Measurements from ENCODE around the gene GRIN3A.

Gene GRIN3A

DNA sequence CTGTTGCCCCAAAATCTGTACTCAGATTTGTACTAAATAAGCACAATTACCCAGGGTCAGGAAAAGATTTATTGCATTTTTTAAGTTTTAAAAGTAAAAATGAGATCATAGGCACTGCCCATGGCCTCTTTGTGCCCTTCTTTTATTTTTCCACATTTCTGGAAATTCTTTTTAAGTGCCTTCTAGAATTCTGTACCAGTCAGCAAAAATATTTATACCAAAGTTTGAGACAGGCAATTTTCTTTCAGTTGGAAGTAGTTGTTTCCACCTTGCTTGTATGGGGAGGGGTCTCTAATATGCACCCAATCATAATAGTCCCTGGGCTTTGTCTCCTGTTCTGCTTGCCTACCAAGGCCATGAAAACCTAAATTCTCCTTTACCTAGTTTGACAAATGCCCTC lies 210.4 kb downstream of the GRIN3A start:
- Histone ChIP-seq H3K9me3 (ENCODE audit: low read length) (no peaks in the 10 kb centered on the region), H3K9me2 (ENCODE audit: low read depth, low read length) (no peaks in the 10 kb centered on the region), H2AFZ (ENCODE audit: low read length) (no peak overlapping the region), H4K20me1 (ENCODE audit: insufficient read depth, low read length) (no peaks in the 10 kb centered on the region), H3K36me3 (ENCODE audit: insufficient read depth, low read length) (no peaks in the 10 kb centered on the region), H3F3A (ENCODE audit: insufficient read depth, low read length) (no peaks in the 10 kb centered on the region), H3K27ac (ENCODE audit: low read depth, low read length, poor library complexity, severe bottlenecking) (no peak overlapping the region), H3K4me1 (ENCODE audit: insufficient read depth, low read length, severe bottlenecking) (peaks cover 6% of the 10 kb centered on the region), H3K79me2 (ENCODE audit: insufficient read depth, low read length) (no peaks in the 10 kb centered on the region), H3K4me2 (ENCODE audit: low read length) (no peak overlapping the region), H3K4me3 (ENCODE audit: low read depth, low read length, poor library complexity, severe bottlenecking) (no peak overlapping the region), H3K27me3 (ENCODE audit: insufficient read depth, low read length) (no peaks in the 10 kb centered on the region), H3K9ac (ENCODE audit: low read length) (no peak overlapping the region)
- TF ChIP-seq EZH2 (IDR thresholded peaks at IDR 0.05; ENCODE audit: borderline replicate concordance, low read length) = no peak
- TF ChIP-seq, protein P1, sequence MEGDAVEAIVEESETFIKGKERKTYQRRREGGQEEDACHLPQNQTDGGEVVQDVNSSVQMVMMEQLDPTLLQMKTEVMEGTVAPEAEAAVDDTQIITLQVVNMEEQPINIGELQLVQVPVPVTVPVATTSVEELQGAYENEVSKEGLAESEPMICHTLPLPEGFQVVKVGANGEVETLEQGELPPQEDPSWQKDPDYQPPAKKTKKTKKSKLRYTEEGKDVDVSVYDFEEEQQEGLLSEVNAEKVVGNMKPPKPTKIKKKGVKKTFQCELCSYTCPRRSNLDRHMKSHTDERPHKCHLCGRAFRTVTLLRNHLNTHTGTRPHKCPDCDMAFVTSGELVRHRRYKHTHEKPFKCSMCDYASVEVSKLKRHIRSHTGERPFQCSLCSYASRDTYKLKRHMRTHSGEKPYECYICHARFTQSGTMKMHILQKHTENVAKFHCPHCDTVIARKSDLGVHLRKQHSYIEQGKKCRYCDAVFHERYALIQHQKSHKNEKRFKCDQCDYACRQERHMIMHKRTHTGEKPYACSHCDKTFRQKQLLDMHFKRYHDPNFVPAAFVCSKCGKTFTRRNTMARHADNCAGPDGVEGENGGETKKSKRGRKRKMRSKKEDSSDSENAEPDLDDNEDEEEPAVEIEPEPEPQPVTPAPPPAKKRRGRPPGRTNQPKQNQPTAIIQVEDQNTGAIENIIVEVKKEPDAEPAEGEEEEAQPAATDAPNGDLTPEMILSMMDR (IDR thresholded peaks at IDR 0.05; ENCODE audit: low read length) = no peak

DNA sequence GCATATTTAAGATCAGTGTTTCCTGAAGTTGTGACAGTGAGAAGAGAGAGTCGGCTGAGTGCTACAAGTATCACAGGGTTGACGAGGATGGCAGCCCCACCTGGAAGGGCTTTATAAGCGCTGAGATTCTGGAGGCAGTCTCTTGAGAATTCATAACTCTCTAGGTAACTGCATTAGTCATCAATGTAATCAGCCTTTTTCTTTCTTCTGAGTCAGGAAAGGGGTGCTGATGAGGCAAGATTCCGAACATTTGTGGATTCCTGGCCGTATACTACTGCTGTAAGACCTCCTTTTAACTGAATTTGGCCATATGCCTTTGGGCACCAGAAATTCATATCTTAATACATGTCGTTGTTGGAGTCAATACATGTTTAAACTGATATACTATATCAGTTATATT lies 211.4 kb downstream of the GRIN3A start:
- no peak for TF ChIP-seq EZH2 (IDR thresholded peaks at IDR 0.05; ENCODE audit: borderline replicate concordance, low read length)
- TF ChIP-seq, protein P1 (IDR thresholded peaks at IDR 0.05; ENCODE audit: low read length) = no peak
- Histone ChIP-seq H3K4me1 (ENCODE audit: insufficient read depth, low read length, severe bottlenecking) (no peaks in the 10 kb centered on the region), H3K79me2 (ENCODE audit: insufficient read depth, low read length) (no peaks in the 10 kb centered on the region), H3K9me3 (ENCODE audit: low read length) (no peaks in the 10 kb centered on the region), H4K20me1 (ENCODE audit: insufficient read depth, low read length) (no peaks in the 10 kb centered on the region), H3K9ac (ENCODE audit: low read length) (no peak overlapping the region), H3K9me2 (ENCODE audit: low read depth, low read length) (no peaks in the 10 kb centered on the region), H3K27me3 (ENCODE audit: insufficient read depth, low read length) (no peaks in the 10 kb centered on the region), H3K4me2 (ENCODE audit: low read length) (no peak overlapping the region), H3F3A (ENCODE audit: insufficient read depth, low read length) (no peaks in the 10 kb centered on the region), H3K36me3 (ENCODE audit: insufficient read depth, low read length) (no peaks in the 10 kb centered on the region), H2AFZ (ENCODE audit: low read length) (no peak overlapping the region), H3K4me3 (ENCODE audit: low read depth, low read length, poor library complexity, severe bottlenecking) (no peak overlapping the region), H3K27ac (ENCODE audit: low read depth, low read length, poor library complexity, severe bottlenecking) (no peak overlapping the region)

DNA sequence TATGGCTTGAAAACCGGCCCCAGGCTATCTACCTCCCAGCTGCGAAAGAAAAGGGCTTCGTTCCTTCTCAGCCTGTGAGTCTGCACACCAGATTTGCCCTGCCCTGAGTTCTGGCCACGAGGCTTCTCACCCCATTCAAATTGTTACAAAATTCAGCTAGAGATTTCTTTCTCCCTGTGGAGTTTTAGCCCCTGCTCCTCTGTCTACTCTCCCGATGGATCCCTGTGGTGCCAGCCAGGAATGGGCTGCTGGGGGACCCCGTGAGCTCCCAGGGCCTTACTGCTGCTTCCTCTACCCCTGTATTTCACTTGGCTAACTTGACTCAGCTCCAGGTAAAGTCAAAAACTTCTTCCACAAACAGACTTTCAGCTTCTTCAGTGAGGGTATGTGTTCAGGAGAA lies 214.1 kb downstream of the GRIN3A start:
- TF ChIP-seq, protein P1 (IDR thresholded peaks at IDR 0.05; ENCODE audit: low read length) = no peak
- TF ChIP-seq EZH2 (IDR thresholded peaks at IDR 0.05; ENCODE audit: borderline replicate concordance, low read length) = no peak
- Histone ChIP-seq H3K4me2 (ENCODE audit: low read length) (no peak overlapping the region), H3F3A (ENCODE audit: insufficient read depth, low read length) (no peaks in the 10 kb centered on the region), H3K9me3 (ENCODE audit: low read length) (no peaks in the 10 kb centered on the region), H3K4me1 (ENCODE audit: insufficient read depth, low read length, severe bottlenecking) (no peaks in the 10 kb centered on the region), H3K27me3 (ENCODE audit: insufficient read depth, low read length) (no peaks in the 10 kb centered on the region), H2AFZ (ENCODE audit: low read length) (no peak overlapping the region), H3K79me2 (ENCODE audit: insufficient read depth, low read length) (no peaks in the 10 kb centered on the region), H4K20me1 (ENCODE audit: insufficient read depth, low read length) (no peaks in the 10 kb centered on the region), H3K36me3 (ENCODE audit: insufficient read depth, low read length) (no peaks in the 10 kb centered on the region), H3K4me3 (ENCODE audit: low read depth, low read length, poor library complexity, severe bottlenecking) (no peak overlapping the region), H3K27ac (ENCODE audit: low read depth, low read length, poor library complexity, severe bottlenecking) (no peak overlapping the region), H3K9ac (ENCODE audit: low read length) (no peak overlapping the region), H3K9me2 (ENCODE audit: low read depth, low read length) (no peaks in the 10 kb centered on the region)
